HG02884 (cell line): ENCODE measurements around the gene GGTLC2.
"Not testable (repeated sequence)": the region's sequence is repeated elsewhere in the genome, so short reads cannot be mapped to it uniquely, and the experiment has no call there.

ENCODE experiments used
- ATAC-seq: cut with Tn5 transposase; IDR thresholded peaks from one replicate; pipeline ENCODE4 v1.9.1; 2021; ENCODE audit warnings: mild to moderate bottlenecking, moderate library complexity; ENCODE audit not compliant: unreplicated experiment

GGTLC2 gene

GRCh38 chr22:22636260-22636659 is 8.2 kb upstream of the GGTLC2 start:
- ATAC-seq, result not testable (repeated sequence)

GRCh38 chr22:22638313-22638712 is 6.1 kb upstream of the GGTLC2 start:
- ATAC-seq, result not testable (repeated sequence)

- ATAC-seq, result not testable (repeated sequence)
These were observed 2.2 kb upstream of the GGTLC2 start for GRCh38 chr22:22642255-22642654.

- not testable (repeated sequence) for ATAC-seq
These were observed 1.6 kb downstream of the GGTLC2 start for GRCh38 chr22:22645969-22646368.

GRCh38 chr22:22647952-22648351 is 3.5 kb downstream of the GGTLC2 start:
- not testable (repeated sequence) for ATAC-seq

GRCh38 chr22:22648863-22649536 is 4.6 kb downstream of the GGTLC2 start:
- not testable (repeated sequence) for ATAC-seq

- ATAC-seq, result not testable (repeated sequence)
These were observed 5.3 kb downstream of the GGTLC2 start for GRCh38 chr22:22649761-22650160.

- not testable (repeated sequence) for ATAC-seq
These were observed 6.0 kb downstream of the GGTLC2 start for GRCh38 chr22:22650398-22650797.

GRCh38 chr22:22650803-22651515 is 6.5 kb downstream of the GGTLC2 start:
- ATAC-seq, result not testable (repeated sequence)

GRCh38 chr22:22651593-22651992 is 7.2 kb downstream of the GGTLC2 start:
- ATAC-seq, result not testable (repeated sequence)

- not testable (repeated sequence) for ATAC-seq
These were observed 7.7 kb downstream of the GGTLC2 start for GRCh38 chr22:22652102-22652501.

GRCh38 chr22:22652573-22652972 is 8.2 kb downstream of the GGTLC2 start:
- not testable (repeated sequence) for ATAC-seq

- not testable (repeated sequence) for ATAC-seq
These were observed 9.4 kb downstream of the GGTLC2 start for GRCh38 chr22:22653677-22654381.

GRCh38 chr22:22655452-22656290 is 11.3 kb downstream of the GGTLC2 start:
- ATAC-seq, result no peak

GRCh38 chr22:22657712-22658111 is 13.3 kb downstream of the GGTLC2 start:
- no peak for ATAC-seq

- ATAC-seq, result no peak
These were observed 16.9 kb downstream of the GGTLC2 start for GRCh38 chr22:22661275-22661674.

- no peak for ATAC-seq
These were observed 17.7 kb downstream of the GGTLC2 start for GRCh38 chr22:22662095-22662494.

GRCh38 chr22:22663861-22664800 is 19.7 kb downstream of the GGTLC2 start:
- no peak for ATAC-seq

- no peak for ATAC-seq
These were observed 22.1 kb downstream of the GGTLC2 start for GRCh38 chr22:22666307-22667091.
